HS-5 (cell line): Measurements from ENCODE around the gene PRKAR1A.

ENCODE experiments used
- DNase-seq: peaks from one replicate; pipeline ENCODE4 v3.0.0-alpha.2; 2012; ENCODE audit warnings: low read depth

Gene PRKAR1A

DNA sequence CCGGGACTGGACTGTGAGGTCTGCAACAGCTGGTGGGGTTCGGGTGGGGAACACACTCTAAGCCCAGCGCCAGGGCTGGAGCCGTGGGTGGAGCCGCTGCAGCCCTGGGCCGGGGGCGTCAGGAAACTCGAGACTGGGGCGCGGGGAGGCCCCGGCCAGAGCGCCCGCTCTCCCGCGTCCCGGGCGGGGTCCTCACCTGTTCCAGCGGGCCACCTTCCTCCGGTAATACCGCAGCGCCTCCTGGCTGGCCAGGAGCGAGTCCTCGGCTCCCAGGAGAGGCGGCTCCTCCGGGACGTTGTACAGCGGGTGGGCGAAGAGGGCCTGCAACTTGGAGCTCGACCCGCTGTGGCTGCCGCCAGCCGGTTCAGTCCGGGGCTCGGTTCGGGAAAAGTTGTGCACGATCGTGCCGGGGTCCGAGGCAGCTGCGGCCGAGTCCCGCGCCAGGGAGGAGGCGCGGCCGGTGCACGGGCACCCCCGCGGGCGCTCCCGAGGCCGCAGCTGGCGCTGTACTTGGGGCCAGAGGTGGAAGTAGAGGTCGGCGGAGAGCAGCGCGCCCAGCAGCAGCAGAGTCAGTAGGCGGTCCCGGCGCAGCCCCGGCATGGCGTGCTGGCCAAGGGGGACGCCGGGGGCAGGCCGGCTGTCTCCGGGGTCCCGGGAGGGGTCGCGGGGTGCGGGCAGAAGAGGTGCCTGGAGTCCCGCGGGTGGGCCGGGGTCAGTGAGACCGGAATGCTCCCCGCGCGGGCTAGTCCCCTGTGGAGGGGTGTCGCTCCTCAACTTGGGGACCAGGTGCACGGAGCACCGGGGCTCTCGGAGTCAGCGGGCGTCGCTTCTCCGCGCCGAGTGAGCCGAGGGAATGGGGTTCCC, 88.1 kb downstream of the PRKAR1A start:
- no peak for DNase-seq
